B cell (primary cell): ENCODE data around the gene ZNF679. TPM values are rescaled to one million over a fixed set of nuclear protein-coding genes. Genes with fewer than 3 reads are reported as not detected.

Experiments
- ATAC-seq: fragments of 200-7000 bp; cut with Tn5 transposase; one replicate; pipeline ENCODE4 v1.10.0; 2021; ENCODE audit warnings: low read depth, mild to moderate bottlenecking, moderate number of reproducible peaks, moderate library complexity
- CTCF ChIA-PET: fragments of 350-600 bp; sonication (Branson Sonifier 250); formaldehyde crosslinking; loops from one replicate; lab custom pipeline; 2021; ENCODE audit warnings: antibody characterized with exemption, inconsistent platforms; lab: Charles Lee
- POLR2A ChIA-PET: fragments of 350-600 bp; sonication (Branson Sonifier 250); formaldehyde crosslinking; loops from one replicate; lab custom pipeline; 2021; ENCODE audit warnings: antibody characterized with exemption; lab: Charles Lee
- DNase-seq: peaks from one replicate; pipeline ENCODE4 v3.0.0; 2013
- H2AFZ ChIP-seq: 2 replicates; pipeline ENCODE4 v1.6.1; 2012; ENCODE audit warnings: mild to moderate bottlenecking, low read depth, low read length; ENCODE audit not compliant: insufficient read depth, poor library complexity, severe bottlenecking
- H3K27ac ChIP-seq, 2 donors: 1 replicate in 1 of 2; 2 replicates in 1 of 2; pipeline ENCODE4 v1.5.1; 2012 to 2013; ENCODE audit warnings: low read length in 2 of 2, mild to moderate bottlenecking in 2 of 2, moderate library complexity in 1 of 2
- H3K27me3 ChIP-seq, 4 experiments: fragments of 200-600 bp in 1 of 4; sonication (generic) in 1 of 4; replicated peaks in 1 of 4; 1 replicate in 2 of 4; 2 replicates in 2 of 4; pipeline versions ENCODE4 v1.6.1 to v1.7.0; 2013 to 2016; ENCODE audit warnings: low read length in 3 of 4, mild to moderate bottlenecking in 2 of 4, mixed read lengths in 1 of 4, moderate library complexity in 1 of 4; ENCODE audit not compliant: insufficient read depth in 4 of 4, control insufficient read depth in 3 of 4; ENCODE audit errors: control extremely low read depth in 1 of 4
- H3K36me3 ChIP-seq, 2 experiments: replicated peaks in 1 of 2; 1 replicate in 1 of 2; 2 replicates in 1 of 2; pipeline versions ENCODE4 v1.6.1 to v1.7.1; 2013; ENCODE audit warnings: low read length in 1 of 2; ENCODE audit not compliant: insufficient read depth in 2 of 2, control insufficient read depth in 1 of 2; ENCODE audit errors: control extremely low read depth in 1 of 2, extremely low read depth in 1 of 2
- H3K4me1 ChIP-seq, 2 donors: fragments of 200-600 bp in 1 of 2; sonication (generic) in 1 of 2; 1 replicate in 1 of 2; 2 replicates in 1 of 2; pipeline versions ENCODE4 v1.5.1 to v1.6.1; 2013 to 2017; ENCODE audit warnings: low read length in 2 of 2; ENCODE audit not compliant: control insufficient read depth in 2 of 2, insufficient read depth in 2 of 2
- H3K4me2 ChIP-seq: replicated peaks from 2 replicates; pipeline ENCODE3; 2012; ENCODE audit warnings: mild to moderate bottlenecking, low read depth, low read length; ENCODE audit not compliant: poor library complexity, severe bottlenecking
- H3K4me3 ChIP-seq, 5 experiments: fragments of 200-600 bp in 1 of 5; sonication (generic) in 1 of 5; 1 replicate in 3 of 5; 2 replicates in 2 of 5; pipeline versions ENCODE4 v1.5.1 to v1.7.0; 2011 to 2016; ENCODE audit warnings: low read length in 4 of 5, mild to moderate bottlenecking in 4 of 5, low read depth in 2 of 5, control low read depth in 1 of 5, moderate library complexity in 1 of 5; ENCODE audit not compliant: insufficient read depth in 1 of 5; ENCODE audit errors: control extremely low read depth in 1 of 5, extremely low read depth in 1 of 5
- H3K79me2 ChIP-seq: fragments of 200-600 bp; sonication (generic); one replicate; pipeline ENCODE4 v1.6.0; 2016; ENCODE audit warnings: low read length; ENCODE audit not compliant: control insufficient read depth, insufficient read depth
- H3K9ac ChIP-seq: fragments of 200-600 bp; sonication (generic); 2 replicates; pipeline ENCODE4 v1.6.1; 2017; ENCODE audit warnings: mild to moderate bottlenecking, low read length, moderate library complexity
- H3K9me3 ChIP-seq, 3 donors: one replicate each; pipeline versions ENCODE4 v1.6.1 to v1.7.1; 2013; ENCODE audit warnings: low read length in 2 of 3; ENCODE audit not compliant: control insufficient read depth in 2 of 3, insufficient read depth in 1 of 3; ENCODE audit errors: control extremely low read depth in 1 of 3
- H4K20me1 ChIP-seq: 2 replicates; pipeline ENCODE4 v1.6.0; 2012; ENCODE audit warnings: mild to moderate bottlenecking, low read length; ENCODE audit not compliant: insufficient read depth, control insufficient read depth, poor library complexity, severe bottlenecking
- H3K27ac Mint-ChIP-seq: one replicate; pipeline ENCODE4 v1.8.0; 2021; ENCODE audit warnings: mixed read lengths
- H3K27me3 Mint-ChIP-seq: one replicate; pipeline ENCODE4 v1.8.0; 2021; ENCODE audit warnings: mixed read lengths
- H3K4me1 Mint-ChIP-seq: one replicate; pipeline ENCODE4 v1.8.0; 2021; ENCODE audit warnings: mixed read lengths
- H3K4me3 Mint-ChIP-seq: one replicate; pipeline ENCODE4 v1.8.0; 2021; ENCODE audit warnings: mixed read lengths
- H3K9me3 Mint-ChIP-seq: one replicate; pipeline ENCODE4 v1.8.0; 2022; ENCODE audit warnings: mixed read lengths; ENCODE audit not compliant: insufficient read depth
- CTCF ChIP-seq: fragments of 200-600 bp; IDR thresholded peaks from one replicate; pipeline ENCODE4 v1.8.0; 2022; ENCODE audit warnings: antibody characterized with exemption, mild to moderate bottlenecking
- EZH2 ChIP-seq: IDR thresholded peaks from 2 replicates; pipeline ENCODE4 v1.6.1; 2012; ENCODE audit warnings: borderline replicate concordance, low read depth, mild to moderate bottlenecking, moderate library complexity, low read length; ENCODE audit not compliant: insufficient read depth, poor library complexity, severe bottlenecking
- WGBS: methylation state at CpG from one replicate; pipeline ENCODE4 v1.1.5; 2013; ENCODE audit warnings: missing lambda C conversion rate; ENCODE audit not compliant: insufficient coverage; 5-methylcytosine and 5-hydroxymethylcytosine counted together
- intact Hi-C: fragments of 100-400 bp; cut with micrococcal nuclease; formaldehyde crosslinking; loops from one replicate; pipeline ENCODE4 v1.10.0; 2022
- polyA plus RNA-seq: library from polyadenylated mRNA; depleted of rRNA; stranded (reverse); fragments of >200 nt; gene quantifications from 2 replicates; pipeline ENCODE4 v1.2.3, GENCODE V29; 2012
- total RNA-seq, 2 donors: library from RNA; stranded (reverse); fragments of 120-200 nt in 1 of 2; gene quantifications; 1 replicate in 1 of 2; 2 replicates in 1 of 2; pipeline versions ENCODE4 v1.2.3 to v1.2.4, GENCODE V29; 2013 to 2022

ZNF679 gene
- total and polyA plus RNA-seq, 2 donors (not counting 1 experiment from before 2014, with no cell fraction given): not detected

GRCh38 chr7:64183126-64183742 lies 45.0 kb upstream of the ZNF679 start:
- intact Hi-C loops: no loop called here
- H3K4me2 ChIP-seq: peak overlapping the region; percentile 25
- ATAC-seq: no peak
- ChIA-PET POLR2A (no interaction called here), CTCF (interaction anchor here (0.9 to 1.3 kb wide), 4 partner anchors 176 to 439 kb away, joined by 3 read pairs; no protein-coding TSS in a partner anchor)
- Mint-ChIP-seq H3K27me3 (no peaks in the 10 kb centered on the region), H3K9me3 (peaks cover 16% of the 10 kb centered on the region), H3K4me3 (no peak overlapping the region), H3K4me1 (no peaks in the 10 kb centered on the region), H3K27ac (no peak overlapping the region)
- H3K27me3 ChIP-seq: no peaks in the 10 kb centered on the region
- WGBS: 47% methylated on average over 25 of the region's 31 CpGs
- H3K4me3 ChIP-seq: no peak overlapping the region
- peaks cover 0 to 54% (median 6%) of the 10 kb centered on the region in 3 donors for H3K9me3 ChIP-seq
- H3K4me1 ChIP-seq: no peaks in the 10 kb centered on the region
- no peaks in the 10 kb centered on the region for H3K79me2 ChIP-seq
- peak; percentile 46 for DNase-seq
- no peak overlapping the region for H3K27ac ChIP-seq
- H3K9ac ChIP-seq: no peak overlapping the region
- no peaks in the 10 kb centered on the region for H3K36me3 ChIP-seq
- no peaks in the 10 kb centered on the region for H4K20me1 ChIP-seq
- TF ChIP-seq CTCF: peak; percentile 69
- TF ChIP-seq EZH2: no peak
- no peak overlapping the region for H2AFZ ChIP-seq

DNA sequence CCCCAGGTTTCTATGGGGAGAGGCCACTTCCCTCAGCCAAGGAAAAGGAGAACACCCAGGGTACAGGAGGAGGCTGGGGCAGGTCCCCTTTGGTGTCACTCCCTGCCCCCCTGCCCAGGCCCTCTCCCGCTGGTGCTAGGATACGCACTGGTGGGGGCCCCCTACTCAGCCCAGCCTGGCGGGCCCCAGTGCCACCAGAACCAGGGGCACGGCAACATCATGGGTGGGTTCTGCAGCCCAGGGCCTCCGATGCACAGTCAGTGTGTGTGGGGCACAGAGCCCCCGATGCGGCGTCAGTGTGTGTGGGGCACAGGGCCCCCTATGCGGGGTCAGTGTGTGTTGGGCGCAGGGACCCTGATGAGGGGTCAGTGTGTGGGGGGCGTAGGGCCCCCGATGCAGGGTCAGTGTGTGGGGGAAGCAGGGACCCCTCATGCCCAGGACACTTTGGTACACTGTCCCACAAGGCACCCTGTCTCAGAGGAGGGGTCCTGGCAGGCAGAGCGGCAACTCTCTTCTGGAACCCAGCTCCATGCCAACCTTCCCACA lies 44.4 kb upstream of the ZNF679 start:
- Histone ChIP-seq H3K9me3 (peaks cover 0 to 50% (median 6%) of the 10 kb centered on the region in 3 donors), H3K36me3 (no peaks in the 10 kb centered on the region), H3K4me3 (no peak overlapping the region), H3K27ac (no peak overlapping the region), H3K9ac (no peak overlapping the region), H2AFZ (no peak overlapping the region), H3K79me2 (no peaks in the 10 kb centered on the region), H4K20me1 (no peaks in the 10 kb centered on the region), H3K27me3 (no peaks in the 10 kb centered on the region), H3K4me2 (no peak overlapping the region), H3K4me1 (no peaks in the 10 kb centered on the region)
- WGBS: 100% methylated on average over 8 of the region's 13 CpGs
- no peaks in the 10 kb centered on the region for H3K4me1 Mint-ChIP-seq
- H3K27me3 Mint-ChIP-seq: no peaks in the 10 kb centered on the region
- no peak for ATAC-seq
- ChIA-PET POLR2A (no interaction called here), CTCF (interaction anchor here (1.3 kb wide), 1 partner anchor 437 kb away, joined by 3 read pairs; no protein-coding TSS in a partner anchor)
- H3K9me3 Mint-ChIP-seq: peaks cover 18% of the 10 kb centered on the region
- no peak for DNase-seq
- TF ChIP-seq CTCF (no peak), EZH2 (no peak)
- no peak overlapping the region for H3K27ac Mint-ChIP-seq
- H3K4me3 Mint-ChIP-seq: no peak overlapping the region
- intact Hi-C loops: no loop called here
